GOT3 (cell line): ENCODE data around the gene UMAD1.

Source experiments
- DNase-seq: peaks from one replicate; lab custom pipeline; 2025; ENCODE audit warnings: mixed read lengths; lab: John Stamatoyannopoulos, UW

The UMAD1 gene

GRCh38 chr7:7688956-7689355 is 48.4 kb downstream of the UMAD1 start:
- no peak for DNase-seq

- DNase-seq: no peak
Observed at GRCh38 chr7:7693881-7694280, 53.3 kb downstream of the UMAD1 start.

- no peak for DNase-seq
Observed at GRCh38 chr7:7694542-7694941, 54.0 kb downstream of the UMAD1 start.

GRCh38 chr7:7695111-7695817 is 54.7 kb downstream of the UMAD1 start:
- DNase-seq: no peak

DNA sequence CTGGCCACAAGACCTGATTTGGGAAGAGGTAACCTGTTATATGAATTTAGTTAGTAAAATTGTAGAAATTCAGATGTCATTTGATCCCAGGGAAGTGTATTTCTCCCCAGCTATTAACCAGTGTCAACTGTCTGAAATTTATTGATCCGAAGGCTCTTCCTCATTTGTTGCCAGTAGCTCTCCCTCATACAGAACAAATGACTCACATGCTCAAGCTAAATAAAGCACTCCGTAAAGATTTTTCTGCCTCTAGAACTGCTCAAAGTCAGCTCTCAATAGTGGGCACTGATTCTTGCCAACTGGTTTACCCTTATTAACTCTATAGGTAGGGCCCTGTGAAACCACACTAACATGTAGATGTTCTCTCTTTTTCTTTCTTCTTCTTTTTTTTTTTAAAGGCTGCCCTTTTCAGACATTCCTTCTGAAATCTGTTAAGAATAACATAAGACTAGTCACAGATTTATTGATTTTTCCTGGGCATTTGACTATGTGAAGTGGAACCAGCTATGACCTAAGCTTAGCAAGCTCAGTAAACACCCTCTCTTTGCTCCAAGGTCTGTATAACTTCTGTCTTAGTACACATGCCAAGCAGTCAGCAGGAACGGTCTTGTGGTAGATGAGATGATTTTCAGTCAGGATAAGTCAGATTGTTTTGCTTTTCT is 56.0 kb downstream of the UMAD1 start:
- DNase-seq: no peak

DNA sequence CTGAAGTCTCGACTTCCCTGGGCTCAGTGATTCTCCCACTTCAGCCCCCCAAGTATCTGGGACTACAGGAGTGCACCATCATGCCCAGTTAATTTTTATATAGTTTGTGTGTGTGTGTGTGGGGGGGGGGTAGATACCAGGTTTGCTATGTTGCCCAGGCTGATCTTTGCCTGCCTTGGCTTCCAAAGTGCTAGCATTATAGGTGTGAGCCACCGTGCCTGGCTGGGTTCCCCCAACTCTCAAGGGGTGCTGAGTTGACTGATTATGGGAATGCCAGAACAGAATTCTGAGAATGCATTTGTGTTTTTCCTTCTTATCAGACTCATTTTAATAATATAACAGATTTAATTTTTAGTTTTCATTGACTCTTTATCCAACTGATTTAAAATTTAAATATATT is 58.4 kb downstream of the UMAD1 start:
- DNase-seq: no peak

GRCh38 chr7:7699380-7699779 is 58.8 kb downstream of the UMAD1 start:
- DNase-seq: no peak

DNA sequence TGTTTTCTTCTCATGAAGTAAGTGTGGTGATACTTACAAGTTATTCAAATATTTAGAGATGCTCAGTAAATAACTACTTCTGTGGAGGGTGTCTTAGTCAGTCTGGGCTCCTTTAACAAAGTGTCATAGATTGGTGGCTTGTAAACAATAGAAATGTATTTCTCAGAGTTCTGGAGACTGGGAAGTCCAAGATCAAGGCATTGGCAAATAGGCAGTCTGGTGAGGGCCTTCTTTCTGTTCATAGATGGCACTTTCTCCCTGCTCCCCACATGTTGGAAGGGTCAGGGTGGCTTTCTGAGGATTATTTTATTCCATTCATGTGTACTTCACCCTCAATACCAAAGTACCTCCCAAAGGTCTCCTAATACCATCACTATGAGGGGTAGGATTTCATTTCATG is 59.4 kb downstream of the UMAD1 start:
- no peak for DNase-seq

- no peak for DNase-seq
Observed at GRCh38 chr7:7701527-7701926, 61.0 kb downstream of the UMAD1 start.

DNA sequence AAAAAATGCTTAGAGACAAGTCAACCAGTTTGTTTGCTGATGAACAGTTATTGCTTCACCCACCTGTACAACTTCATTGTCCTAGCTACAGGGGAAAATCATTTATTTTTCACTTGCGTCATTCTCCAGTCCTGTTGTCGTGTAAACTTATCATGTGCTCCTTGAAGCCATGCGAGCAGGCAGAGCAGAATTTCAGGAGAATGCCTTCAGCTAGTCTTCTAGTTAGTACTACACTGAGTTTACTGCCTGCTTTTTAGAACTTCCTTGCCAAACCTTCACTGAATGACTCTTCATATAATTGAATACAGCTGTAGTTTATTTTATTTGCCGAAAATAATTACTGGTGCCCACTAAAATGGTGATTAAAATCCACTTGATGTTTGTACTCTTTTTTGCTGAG is 62.3 kb downstream of the UMAD1 start:
- no peak for DNase-seq

DNA sequence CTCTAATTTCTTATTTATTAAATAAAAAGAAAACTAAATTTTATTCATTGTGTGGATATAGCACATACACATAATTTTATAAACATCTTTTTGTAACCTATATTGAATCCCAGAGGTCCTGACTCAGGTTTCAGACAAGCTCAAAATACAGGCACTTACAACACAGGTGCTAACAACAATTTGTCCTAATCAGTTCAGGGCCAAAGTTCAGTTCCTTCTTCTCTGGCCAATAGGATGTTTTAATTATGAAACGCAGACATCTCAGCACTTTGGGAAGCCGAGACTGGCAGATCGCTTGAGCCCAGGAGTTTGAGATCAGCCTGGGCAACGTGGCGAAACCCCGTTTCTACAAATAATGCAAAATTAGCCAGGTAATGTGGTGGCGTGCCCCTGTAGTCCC is 62.9 kb downstream of the UMAD1 start:
- DNase-seq: no peak

- DNase-seq: no peak
Observed at GRCh38 chr7:7704867-7705266, 64.3 kb downstream of the UMAD1 start.

GRCh38 chr7:7705318-7705717 is 64.8 kb downstream of the UMAD1 start:
- DNase-seq: no peak

DNA sequence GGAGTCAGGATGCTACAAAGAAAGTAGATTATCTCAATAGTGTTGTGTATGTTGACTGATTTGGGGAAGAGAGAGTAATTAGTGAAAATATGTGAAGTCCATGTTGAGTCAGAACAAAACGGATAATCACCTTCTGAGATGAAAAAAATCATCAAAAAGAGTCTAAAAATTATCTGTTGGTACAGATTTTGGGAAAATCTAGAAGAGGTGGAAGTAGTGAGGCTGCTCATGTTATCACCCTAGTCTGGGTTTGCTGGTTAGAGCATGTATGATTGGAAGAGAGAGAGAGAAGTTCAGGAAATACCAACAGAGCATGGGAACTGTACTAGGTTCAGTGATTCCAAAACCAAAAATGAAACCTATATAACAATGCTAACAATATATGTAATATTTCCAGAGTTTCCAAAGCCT is 65.6 kb downstream of the UMAD1 start:
- DNase-seq: no peak

DNA sequence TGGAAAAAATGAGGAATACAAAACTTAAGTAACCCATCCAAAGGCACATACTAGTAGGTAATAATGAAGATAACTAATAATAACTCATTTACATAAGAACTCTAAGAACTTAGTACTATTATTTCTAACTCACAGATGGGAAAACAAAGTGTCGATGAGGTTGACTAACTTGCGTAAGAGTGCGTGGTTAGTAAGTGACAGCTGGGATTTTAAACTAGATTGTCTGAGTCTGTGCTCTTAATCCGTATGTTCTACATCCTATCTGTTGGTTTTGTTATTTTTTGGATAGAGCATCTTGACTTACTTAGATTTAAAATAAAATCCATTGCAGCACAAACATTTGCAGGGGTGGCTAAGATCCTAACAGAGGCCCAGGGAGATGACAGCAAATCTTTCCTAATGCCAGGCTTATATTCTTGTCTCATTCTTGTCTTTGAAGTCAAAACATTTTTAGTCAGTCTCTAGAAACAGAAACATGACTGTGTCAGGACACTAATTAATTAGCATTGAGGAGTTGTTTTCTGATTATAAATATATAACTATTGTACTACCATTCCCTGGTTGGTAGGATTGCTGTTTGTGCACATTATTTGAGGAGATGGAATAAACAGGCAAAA is 66.1 kb downstream of the UMAD1 start:
- DNase-seq: no peak

- DNase-seq: no peak
Observed at GRCh38 chr7:7707246-7707645, 66.7 kb downstream of the UMAD1 start.

DNA sequence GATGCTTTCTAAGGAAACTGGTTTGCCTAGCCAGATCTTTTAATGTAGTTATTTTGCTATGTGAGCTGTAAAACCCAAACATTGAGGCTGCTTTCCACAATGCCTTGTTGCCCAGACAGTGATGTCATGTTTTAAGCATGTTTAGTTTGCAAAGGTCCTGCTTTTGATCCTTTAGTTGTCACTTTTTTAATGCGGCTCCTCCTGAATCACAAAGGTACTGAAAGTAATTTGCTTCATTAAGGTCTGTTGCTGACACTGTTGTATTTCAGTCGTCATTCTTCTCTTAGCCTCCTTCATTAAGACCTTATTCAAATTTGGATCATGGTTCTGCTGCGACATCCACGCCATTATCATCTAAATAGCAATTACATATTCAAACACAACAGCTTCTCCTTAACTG is 67.3 kb downstream of the UMAD1 start:
- DNase-seq: no peak

GRCh38 chr7:7709291-7709690 is 68.7 kb downstream of the UMAD1 start:
- DNase-seq: no peak

GRCh38 chr7:7710469-7710868 is 69.9 kb downstream of the UMAD1 start:
- DNase-seq: no peak

DNA sequence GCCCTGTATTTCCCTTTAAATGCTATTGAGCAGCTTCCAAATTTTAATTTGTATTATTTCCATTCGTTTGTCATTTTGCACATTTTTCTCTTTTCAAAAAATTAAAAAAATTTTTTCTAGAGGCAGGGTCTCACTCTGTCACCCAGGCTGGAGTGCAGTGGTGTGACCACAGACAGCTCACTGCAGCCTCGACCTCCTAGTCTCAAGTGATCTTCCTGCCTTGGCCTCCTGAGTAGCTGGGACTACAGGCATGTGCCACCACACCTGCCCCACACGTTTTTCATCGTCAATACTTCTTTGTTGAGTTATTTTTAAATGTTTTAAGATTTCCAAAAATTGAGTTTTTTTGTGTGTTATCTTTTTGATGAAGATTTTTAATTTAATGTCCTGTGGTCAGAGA is 73.2 kb downstream of the UMAD1 start:
- no peak for DNase-seq

DNA sequence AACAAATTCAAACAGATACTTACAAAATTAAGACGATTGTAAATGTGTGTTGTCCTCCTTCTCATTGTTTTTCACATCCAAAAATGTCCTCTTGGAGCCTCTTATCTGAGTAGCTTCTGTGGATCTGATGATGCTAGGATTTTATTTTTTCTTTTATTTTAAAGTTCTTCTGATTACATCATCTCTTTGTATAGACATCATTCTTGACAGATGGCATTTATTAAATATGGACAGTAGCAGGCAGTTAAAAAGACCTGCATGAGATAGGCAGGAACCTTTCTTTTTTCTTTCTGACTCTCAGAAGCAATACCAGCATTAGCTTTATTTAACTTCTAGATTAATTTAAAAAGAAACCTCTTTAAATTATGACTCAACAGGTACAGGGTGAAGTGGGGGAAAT is 77.9 kb downstream of the UMAD1 start, which contains the start of gene RPA3:
Gene RPA3, minus strand, starts transcription at position 116 of the 400 bp plus-strand sequence. CDS start 78,189 bp downstream, outside the sequence.
- no peak for DNase-seq

DNA sequence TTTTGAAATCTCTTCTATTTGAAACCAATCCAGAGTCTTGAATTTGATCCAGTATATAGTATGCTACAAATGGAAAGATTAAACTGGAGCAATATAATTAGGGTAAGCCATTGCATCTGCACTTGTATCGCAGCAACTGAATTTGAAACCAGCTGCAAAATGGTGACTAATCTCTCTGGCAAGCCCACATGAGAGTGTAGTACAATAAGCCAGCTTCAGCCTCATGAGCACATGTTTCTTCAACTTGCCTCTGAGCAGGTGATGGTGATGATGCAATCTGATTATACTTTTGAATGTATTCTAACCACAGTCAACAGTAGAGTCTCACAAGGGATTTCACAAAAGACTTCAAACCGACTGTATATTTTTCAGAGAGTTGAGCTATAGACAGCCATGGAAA is 78.7 kb downstream of the UMAD1 start:
- DNase-seq: peak; percentile 17

DNA sequence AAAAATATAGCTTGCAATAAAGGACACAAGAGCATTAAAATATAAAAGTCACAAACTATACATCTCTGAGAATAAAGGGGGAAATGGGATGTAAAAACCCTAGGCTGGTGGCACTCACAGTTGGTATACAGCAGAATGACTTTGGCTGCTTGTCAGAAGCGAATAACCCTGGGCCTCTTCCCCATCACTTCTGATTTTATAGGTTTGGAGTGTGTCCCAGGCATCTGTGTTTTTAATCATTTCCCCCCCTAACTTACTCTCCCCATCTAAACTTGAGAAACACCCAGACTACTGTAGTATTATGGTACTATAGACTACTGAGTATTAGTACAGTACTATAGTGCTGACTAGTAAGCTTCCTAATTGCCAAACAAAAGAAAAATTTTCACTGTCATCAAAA is 79.6 kb downstream of the UMAD1 start:
- no peak for DNase-seq
